KOPT-K1 (cell line): ENCODE measurements around the gene PSTK.

ENCODE experiments used
- H3K27ac ChIP-seq: fragments of 200-600 bp; sonication (generic); 2 replicates; pipeline ENCODE4 v1.5.1; 2016; ENCODE audit warnings: antibody characterized with exemption, mild to moderate bottlenecking, low read depth, low read length; ENCODE audit not compliant: poor library complexity, severe bottlenecking
- H3K36me3 ChIP-seq: fragments of 200-600 bp; sonication (generic); 2 replicates; pipeline ENCODE4 v1.5.1; 2017; ENCODE audit warnings: antibody characterized with exemption, mild to moderate bottlenecking, low read length, moderate library complexity; ENCODE audit not compliant: insufficient read depth
- H3K9me3 ChIP-seq: fragments of 200-600 bp; sonication (generic); 2 replicates; pipeline ENCODE4 v1.5.1; 2017; ENCODE audit warnings: antibody characterized with exemption, low read length, mild to moderate bottlenecking; ENCODE audit not compliant: insufficient read depth, poor library complexity, severe bottlenecking

The PSTK gene

DNA sequence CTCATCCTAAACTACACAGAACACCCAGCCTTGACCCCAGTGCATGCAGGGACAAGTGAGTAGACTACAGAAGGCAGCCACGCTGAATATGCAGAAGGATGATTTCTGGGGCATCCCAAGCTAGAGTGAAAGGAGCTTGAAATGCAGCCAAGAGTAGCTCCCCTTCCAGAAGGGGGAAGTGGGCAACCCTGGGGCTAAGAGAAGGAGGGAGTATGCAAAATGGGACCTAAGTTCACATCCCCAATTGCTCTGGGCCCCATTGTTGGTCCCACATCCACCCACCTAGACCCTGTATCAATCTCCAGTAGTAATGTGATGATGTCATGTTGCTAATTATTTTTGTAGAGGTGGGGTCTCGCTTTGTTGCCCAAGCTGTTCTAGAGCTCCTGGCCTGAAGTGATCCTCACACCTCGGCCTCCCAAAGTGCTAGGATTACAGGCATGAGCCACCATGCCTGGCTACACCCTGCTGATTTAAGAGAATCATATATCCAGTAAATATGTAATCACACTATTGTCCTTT is 5.6 kb upstream of the PSTK start:
- no peaks in the 10 kb centered on the region for H3K9me3 ChIP-seq
- no peaks in the 10 kb centered on the region for H3K36me3 ChIP-seq
- H3K27ac ChIP-seq: no peak overlapping the region

DNA sequence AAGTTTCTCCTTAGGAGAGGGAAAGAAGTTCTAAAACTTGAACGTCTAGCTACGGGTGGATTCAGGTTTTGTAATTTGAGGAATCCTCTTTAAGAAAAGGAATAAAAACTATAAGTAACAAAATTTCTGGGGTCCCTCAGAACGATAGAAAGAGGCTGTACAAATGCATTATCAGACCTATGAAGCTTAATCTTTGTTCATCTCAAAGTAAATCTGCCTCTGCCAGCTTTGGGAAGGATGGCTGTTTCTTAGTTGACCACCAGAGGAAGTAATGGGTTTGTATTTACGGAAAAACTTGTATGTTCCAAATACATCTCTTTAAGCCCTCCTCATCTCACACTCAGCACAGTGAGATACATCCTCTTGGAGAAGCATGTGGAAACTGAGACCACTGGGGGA is 864 bp downstream of the PSTK start:
- peak overlapping the region; percentile 93 for H3K27ac ChIP-seq
- no peaks in the 10 kb centered on the region for H3K9me3 ChIP-seq
- H3K36me3 ChIP-seq: peaks cover 8% of the 10 kb centered on the region; the same call in 1 of the 2 replicates

- Histone ChIP-seq H3K36me3 (peaks cover 11% of the 10 kb centered on the region), H3K9me3 (no peaks in the 10 kb centered on the region), H3K27ac (no peak overlapping the region)
Observed at GRCh38 chr10:122983898-122984297, 3.7 kb downstream of the PSTK start.

GRCh38 chr10:122984708-122985107 is 4.5 kb downstream of the PSTK start:
- no peak overlapping the region for H3K27ac ChIP-seq
- H3K36me3 ChIP-seq: peaks cover 11% of the 10 kb centered on the region
- no peaks in the 10 kb centered on the region for H3K9me3 ChIP-seq

DNA sequence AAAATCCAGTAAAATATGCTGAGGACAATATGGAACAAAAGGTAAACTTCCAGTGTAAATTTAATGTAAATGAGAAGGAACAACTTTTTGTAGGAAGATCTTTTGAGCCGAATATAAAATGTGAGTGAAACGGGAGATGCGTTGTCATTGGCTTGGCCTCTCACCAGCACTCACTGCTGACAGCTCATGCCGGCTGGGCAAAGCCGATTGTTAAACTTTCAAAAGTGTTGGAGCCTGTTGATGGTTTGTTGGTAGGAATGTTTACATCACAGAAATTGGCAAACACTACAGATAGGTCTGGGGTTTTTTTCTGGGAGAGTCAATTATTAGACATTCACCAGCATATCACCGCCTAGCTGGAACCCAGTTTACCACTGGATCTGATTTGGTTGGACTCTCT is 6.1 kb downstream of the PSTK start:
- H3K9me3 ChIP-seq: no peaks in the 10 kb centered on the region
- peaks cover 17% of the 10 kb centered on the region for H3K36me3 ChIP-seq
- no peak overlapping the region for H3K27ac ChIP-seq

DNA sequence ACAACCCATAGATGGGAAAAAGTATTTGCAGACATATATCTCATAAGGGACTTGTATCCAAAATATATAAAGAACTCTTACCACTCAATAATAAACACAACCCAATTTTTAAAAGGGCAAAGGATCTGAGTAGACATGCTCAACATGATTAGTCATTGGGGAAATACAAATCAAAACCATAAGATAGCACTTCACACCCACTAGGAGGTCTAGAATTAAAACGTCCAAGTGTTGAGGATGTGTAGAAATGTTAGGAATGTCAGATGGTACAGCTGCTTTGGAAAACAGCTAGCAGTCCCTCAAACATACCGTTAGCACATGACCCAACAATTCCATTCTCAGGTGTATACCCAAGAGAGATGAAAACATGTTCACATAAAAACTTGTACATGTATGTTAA is 8.3 kb downstream of the PSTK start:
- Histone ChIP-seq H3K27ac (no peak overlapping the region), H3K36me3 (peaks cover 33% of the 10 kb centered on the region), H3K9me3 (no peaks in the 10 kb centered on the region)

- no peaks in the 10 kb centered on the region for H3K9me3 ChIP-seq
Observed at GRCh38 chr10:122990278-122990677, 10.1 kb downstream of the PSTK start.

GRCh38 chr10:122992031-122992585 is 11.9 kb downstream of the PSTK start:
- peaks cover 54% of the 10 kb centered on the region for H3K36me3 ChIP-seq
- H3K27ac ChIP-seq: no peak overlapping the region
- H3K9me3 ChIP-seq: no peaks in the 10 kb centered on the region

More at GRCh38 chr10:122990278-122990677, 10.1 kb downstream of the PSTK start:
- Histone ChIP-seq H3K36me3 (peaks cover 43% of the 10 kb centered on the region), H3K27ac (no peak overlapping the region)

DNA sequence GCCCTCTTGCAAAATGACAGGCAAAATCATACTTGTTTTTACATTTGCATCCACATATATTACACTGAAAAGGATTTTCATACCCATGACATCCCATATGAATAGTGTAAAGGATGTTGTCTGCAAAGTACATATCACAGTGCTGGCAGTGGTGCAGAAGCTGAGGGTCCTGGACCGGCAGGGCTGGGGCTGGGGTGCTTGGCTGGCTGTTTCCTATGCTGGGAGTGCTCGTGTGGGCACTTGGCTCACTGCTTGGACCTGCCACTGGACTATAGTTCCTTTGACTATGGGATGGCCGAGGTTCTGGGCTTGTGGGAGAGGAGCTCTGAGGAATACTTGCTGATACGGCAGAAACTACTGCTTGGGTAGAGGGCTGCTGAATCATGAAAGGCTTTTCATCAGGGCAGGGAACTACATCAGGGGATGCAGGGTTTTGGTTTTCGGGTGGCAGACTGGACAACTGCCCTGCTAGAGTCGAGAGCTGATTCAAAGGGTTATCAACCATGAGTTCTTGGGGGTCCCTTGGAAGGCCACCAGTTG is 13.7 kb downstream of the PSTK start:
- H3K27ac ChIP-seq: no peak overlapping the region

DNA sequence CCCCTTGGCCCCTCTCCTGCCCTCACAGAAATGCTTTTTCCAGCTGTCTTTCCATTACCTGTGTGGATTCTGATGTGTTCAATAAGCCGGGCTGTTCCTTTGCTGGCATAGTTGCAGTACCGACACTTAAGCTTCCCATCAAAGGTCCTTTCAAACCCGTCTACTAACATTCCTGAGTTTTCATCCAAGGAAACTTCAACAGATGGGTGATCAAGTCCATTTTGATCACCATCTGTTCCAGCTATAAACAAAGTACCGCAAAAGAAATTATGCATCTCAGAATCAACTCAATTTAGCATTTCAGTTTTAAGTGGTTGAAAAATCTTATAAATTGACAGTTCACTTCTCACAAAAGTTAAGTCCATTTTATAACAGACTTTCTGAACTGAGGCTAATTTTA is 15.7 kb downstream of the PSTK start:
- H3K36me3 ChIP-seq: peaks cover 66% of the 10 kb centered on the region

More for the DNA sequence above, 13.7 kb downstream of the PSTK start:
- H3K9me3 ChIP-seq: no peaks in the 10 kb centered on the region
- peaks cover 71% of the 10 kb centered on the region for H3K36me3 ChIP-seq

DNA sequence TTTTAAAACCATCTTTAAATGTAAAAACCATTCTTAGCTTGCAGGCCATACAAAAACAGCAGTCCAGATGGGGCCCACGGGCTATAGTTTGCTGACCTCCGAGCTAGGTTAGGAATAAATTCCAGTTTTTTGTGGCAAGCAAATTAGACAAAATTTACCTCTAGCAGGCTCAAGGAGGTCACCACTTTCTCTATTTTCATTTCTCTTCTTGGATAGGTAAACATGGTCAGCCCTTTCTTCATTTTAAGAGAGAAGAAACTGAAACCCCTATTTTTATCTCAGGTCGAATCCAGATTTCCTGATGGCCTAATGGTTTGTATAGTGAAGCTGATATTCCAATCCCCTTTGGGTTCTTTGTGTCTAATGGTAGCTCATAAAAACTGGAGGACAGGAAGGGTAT is 17.7 kb downstream of the PSTK start:
- Histone ChIP-seq H3K27ac (no peak overlapping the region), H3K9me3 (no peaks in the 10 kb centered on the region), H3K36me3 (peaks cover 55% of the 10 kb centered on the region)

More for the DNA sequence above, 15.7 kb downstream of the PSTK start:
- Histone ChIP-seq H3K9me3 (no peaks in the 10 kb centered on the region), H3K27ac (no peak overlapping the region)

DNA sequence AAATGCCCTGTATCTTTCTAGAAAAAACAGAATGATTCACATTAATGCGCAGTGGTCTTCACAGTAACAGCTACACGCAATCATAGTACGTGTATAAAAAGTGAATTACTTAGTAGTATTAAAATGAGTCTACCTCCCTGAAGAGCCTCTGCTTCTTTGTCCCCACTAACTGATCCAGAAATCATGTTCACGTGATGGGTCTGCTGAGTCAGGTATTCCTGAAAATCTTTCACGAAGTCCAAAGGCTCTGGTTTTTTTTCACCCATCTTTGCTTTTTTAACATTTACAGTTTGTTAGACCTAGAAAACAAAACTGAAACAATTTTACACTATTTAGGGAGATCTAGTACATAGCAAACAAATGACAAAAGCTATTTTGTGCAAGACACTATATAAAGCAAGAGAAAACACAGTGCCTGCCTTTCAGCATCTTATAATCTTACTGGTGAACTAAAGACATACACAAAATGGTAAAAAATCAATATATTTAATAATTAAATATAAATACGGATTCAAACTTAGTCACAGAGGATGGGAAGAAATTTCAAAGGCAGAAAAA is 18.2 kb downstream of the PSTK start:
- H3K36me3 ChIP-seq: peaks cover 51% of the 10 kb centered on the region
- no peaks in the 10 kb centered on the region for H3K9me3 ChIP-seq
- no peak overlapping the region for H3K27ac ChIP-seq

DNA sequence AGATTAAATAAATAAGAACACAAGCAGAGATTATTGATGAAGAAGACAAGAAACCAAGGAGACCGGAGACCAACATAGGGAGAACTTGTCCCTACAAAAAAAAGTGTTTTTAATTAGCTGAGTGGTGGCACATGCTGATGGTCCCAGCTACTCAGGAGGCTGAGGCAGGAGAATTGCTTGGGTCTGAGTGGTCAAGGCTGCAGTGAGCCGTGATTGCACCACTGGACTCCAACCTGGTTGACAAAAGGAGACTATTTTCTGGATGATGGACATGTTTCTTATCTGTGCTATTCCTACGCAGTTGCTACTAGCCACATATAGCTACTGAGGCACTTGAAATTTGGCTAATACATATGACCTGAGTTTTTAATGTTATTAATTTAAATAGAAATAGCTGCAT is 18.7 kb downstream of the PSTK start:
- Histone ChIP-seq H3K27ac (no peak overlapping the region), H3K36me3 (peaks cover 46% of the 10 kb centered on the region), H3K9me3 (no peaks in the 10 kb centered on the region)

DNA sequence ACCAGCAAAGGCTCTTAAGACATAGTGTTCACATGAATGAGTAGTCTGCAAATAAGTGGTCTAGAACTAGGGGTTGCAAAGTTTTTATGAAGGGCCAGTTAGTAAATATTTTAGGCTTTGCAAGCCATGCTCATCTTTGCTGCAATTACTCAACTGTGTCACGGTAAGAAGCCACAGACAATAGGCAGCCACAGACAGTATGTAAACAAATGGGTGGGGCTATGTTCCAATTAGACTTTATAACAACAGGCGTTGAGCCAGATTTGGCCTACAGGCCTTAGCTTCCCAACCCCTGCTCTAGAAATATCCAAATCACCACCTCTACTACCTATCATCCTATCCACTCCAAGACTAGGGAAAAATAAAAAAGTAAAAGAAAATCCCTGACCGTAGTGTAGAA is 19.1 kb downstream of the PSTK start:
- Histone ChIP-seq H3K9me3 (no peaks in the 10 kb centered on the region), H3K36me3 (peaks cover 42% of the 10 kb centered on the region), H3K27ac (no peak overlapping the region)

GRCh38 chr10:123000155-123000554 is 20.0 kb downstream of the PSTK start:
- Histone ChIP-seq H3K9me3 (no peaks in the 10 kb centered on the region), H3K36me3 (peaks cover 34% of the 10 kb centered on the region), H3K27ac (no peak overlapping the region)

DNA sequence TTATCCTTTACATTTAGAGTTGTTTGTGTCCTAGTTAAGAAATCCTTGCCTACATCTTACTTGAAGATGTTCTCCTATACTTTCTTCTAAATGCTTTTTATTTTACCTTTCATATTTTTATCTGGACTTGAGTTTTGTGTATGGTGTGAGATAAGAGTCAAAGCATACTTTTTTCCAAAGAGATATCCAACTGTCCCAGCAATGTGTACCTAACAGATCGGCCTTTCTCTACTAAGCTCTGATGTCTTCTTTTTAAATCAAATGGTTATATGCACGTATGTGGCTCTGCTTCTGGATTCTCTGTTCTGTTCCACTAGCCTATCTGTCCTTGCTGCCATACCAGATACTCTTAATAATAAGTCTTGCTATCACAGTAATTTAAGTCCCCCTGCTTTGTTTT is 21.2 kb downstream of the PSTK start:
- H3K36me3 ChIP-seq: peaks cover 27% of the 10 kb centered on the region
- no peak overlapping the region for H3K27ac ChIP-seq
- H3K9me3 ChIP-seq: no peaks in the 10 kb centered on the region
